IMR-90 (cell line): ENCODE results near the gene ARHGEF26. TPM values are rescaled to one million over a fixed set of nuclear protein-coding genes. Genes with fewer than 3 reads are reported as not detected.

Experiments
- ATAC-seq: fragments of 200-7000 bp; cut with Tn5 transposase; 2 replicates; pipeline ENCODE4 v1.9.1; 2020; ENCODE audit warnings: low read depth, mild to moderate bottlenecking, moderate library complexity
- BruUV-seq: library from RNA; stranded (reverse); fragments of 400-500 nt; replicated peaks from 2 replicates; lab custom pipeline; 2021; lab: Mats Ljungman, UMichigan
- CTCF ChIA-PET: fragments of 300-600 bp; formaldehyde crosslinking; extraction: SDS; loops from one replicate; lab custom pipeline; 2021; ENCODE audit warnings: antibody characterized with exemption; lab: Yijun Ruan, JAX
- POLR2A ChIA-PET: fragments of 300-600 bp; sonication (Branson Sonifier 250); formaldehyde crosslinking; loops from one replicate; lab custom pipeline; 2022; ENCODE audit warnings: antibody characterized with exemption; ENCODE audit not compliant: unreplicated experiment; lab: Charles Lee
- DNase-seq: peaks from one replicate; pipeline ENCODE4 v3.0.0; 2013
- H2AFZ ChIP-seq: replicated peaks from 2 replicates; pipeline ENCODE3; 2013; ENCODE audit warnings: low read length, mild to moderate bottlenecking; ENCODE audit not compliant: poor library complexity
- H2AK5ac ChIP-seq: 2 replicates; pipeline ENCODE4 v1.6.1; 2013; ENCODE audit warnings: low read depth, low read length, inconsistent platforms
- H2AK9ac ChIP-seq: replicated peaks from 2 replicates; pipeline ENCODE3; 2013; ENCODE audit warnings: mild to moderate bottlenecking, low read depth, low read length, moderate library complexity; ENCODE audit not compliant: poor library complexity
- H2BK120ac ChIP-seq: 2 replicates; pipeline ENCODE4 v1.6.1; 2013; ENCODE audit warnings: low read depth, low read length, inconsistent platforms
- H2BK15ac ChIP-seq: 3 replicates; pipeline ENCODE4 v1.6.1; 2013; ENCODE audit warnings: low read depth, low read length, inconsistent platforms
- H2BK20ac ChIP-seq: 2 replicates; pipeline ENCODE4 v1.6.1; 2013; ENCODE audit warnings: low read depth, mild to moderate bottlenecking, inconsistent platforms, low read length, moderate library complexity
- H2BK5ac ChIP-seq: 2 replicates; pipeline ENCODE4 v1.6.1; 2013; ENCODE audit warnings: mild to moderate bottlenecking, low read depth, low read length, inconsistent platforms; ENCODE audit not compliant: poor library complexity, severe bottlenecking
- H3K14ac ChIP-seq: replicated peaks from 2 replicates; pipeline ENCODE4 v1.6.1; 2013; ENCODE audit warnings: low read depth, low read length, inconsistent platforms
- H3K18ac ChIP-seq: 2 replicates; pipeline ENCODE4 v1.6.1; 2013; ENCODE audit warnings: low read depth, low read length, control low read depth
- H3K23ac ChIP-seq: 2 replicates; pipeline ENCODE4 v1.6.1; 2013; ENCODE audit warnings: low read depth, low read length, inconsistent platforms
- H3K27ac ChIP-seq: 2 replicates; pipeline ENCODE4 v1.5.1; 2013; ENCODE audit warnings: mild to moderate bottlenecking, control low read depth, low read length; ENCODE audit not compliant: insufficient read depth
- H3K27me3 ChIP-seq: 2 replicates; pipeline ENCODE4 v1.6.1; 2013; ENCODE audit warnings: low read length; ENCODE audit not compliant: control insufficient read depth, insufficient read depth
- H3K36me3 ChIP-seq: 2 replicates; pipeline ENCODE4 v1.6.1; 2013; ENCODE audit warnings: low read length, mixed read lengths; ENCODE audit not compliant: control insufficient read depth, insufficient read depth
- H3K4ac ChIP-seq: 2 replicates; pipeline ENCODE4 v1.6.1; 2013; ENCODE audit warnings: low read depth, low read length, inconsistent platforms
- H3K4me1 ChIP-seq: 2 replicates; pipeline ENCODE4 v1.6.1; 2013; ENCODE audit warnings: low read length, mixed read lengths; ENCODE audit not compliant: control insufficient read depth, insufficient read depth
- H3K4me2 ChIP-seq: 2 replicates; pipeline ENCODE4 v1.6.1; 2013; ENCODE audit warnings: low read depth, mild to moderate bottlenecking, control low read depth, low read length, moderate library complexity
- H3K4me3 ChIP-seq: 2 replicates; pipeline ENCODE4 v1.5.1; 2013; ENCODE audit warnings: low read depth, mild to moderate bottlenecking, control low read depth, low read length, moderate library complexity; ENCODE audit not compliant: insufficient read depth
- H3K56ac ChIP-seq: 2 replicates; pipeline ENCODE4 v1.6.1; 2013; ENCODE audit warnings: low read length, inconsistent platforms; ENCODE audit not compliant: insufficient read depth; ENCODE audit errors: extremely low read depth
- H3K79me1 ChIP-seq, 2 experiments: 2 replicates each; pipeline ENCODE4 v1.6.1; 2013; ENCODE audit warnings: low read length in 2 of 2, inconsistent platforms in 1 of 2, low read depth in 1 of 2
- H3K9ac ChIP-seq: 2 replicates; pipeline ENCODE4 v1.6.1; 2013; ENCODE audit warnings: low read depth, low read length, control low read depth
- H3K9me1 ChIP-seq: 2 replicates; pipeline ENCODE4 v1.6.1; 2013; ENCODE audit warnings: low read length, inconsistent platforms; ENCODE audit not compliant: insufficient read depth
- H3K9me3 ChIP-seq: 2 replicates; pipeline ENCODE4 v1.6.1; 2013; ENCODE audit warnings: low read length; ENCODE audit not compliant: control insufficient read depth, insufficient read depth
- H4K20me1 ChIP-seq: 2 replicates; pipeline ENCODE4 v1.6.1; 2013; ENCODE audit warnings: low read length, inconsistent platforms; ENCODE audit not compliant: insufficient read depth
- H4K5ac ChIP-seq: 2 replicates; pipeline ENCODE4 v1.6.1; 2013; ENCODE audit warnings: mild to moderate bottlenecking, low read depth, low read length, control low read depth
- H4K8ac ChIP-seq, 2 experiments: 2 replicates each; pipeline ENCODE4 v1.6.1; 2013; ENCODE audit warnings: low read depth in 2 of 2, low read length in 2 of 2, control low read depth in 1 of 2, inconsistent platforms in 1 of 2
- H4K91ac ChIP-seq: 2 replicates; pipeline ENCODE4 v1.6.1; 2013; ENCODE audit warnings: low read depth, low read length, inconsistent platforms; ENCODE audit not compliant: insufficient read depth
- BHLHE40 ChIP-seq: fragments of 150-350 bp; IDR thresholded peaks from 2 replicates; pipeline ENCODE4 v1.6.1; 2016; ENCODE audit warnings: mild to moderate bottlenecking, low read depth, low read length
- CEBPB ChIP-seq: IDR thresholded peaks from 2 replicates; pipeline ENCODE4 v1.6.1; 2012; ENCODE audit warnings: low read depth, low read length, improper control_type of control experiment
- CHD1 ChIP-seq: IDR thresholded peaks from 2 replicates; pipeline ENCODE4 v1.6.1; 2012; ENCODE audit warnings: low read depth, low read length, improper control_type of control experiment
- CTCF ChIP-seq: conservative IDR thresholded peaks from 2 replicates; pipeline ENCODE4 v1.5.1; 2012; ENCODE audit warnings: mild to moderate bottlenecking, low read depth, low read length, improper control_type of control experiment
- ELK1 ChIP-seq: fragments of 150-350 bp; IDR thresholded peaks from 2 replicates; pipeline ENCODE4 v1.6.1; 2016; ENCODE audit warnings: low read depth, mild to moderate bottlenecking, low read length, moderate library complexity, borderline replicate concordance
- FOS ChIP-seq: fragments of 150-350 bp; IDR thresholded peaks from 2 replicates; pipeline ENCODE4 v1.6.1; 2016; ENCODE audit warnings: low read depth, low read length
- MAFK ChIP-seq: IDR thresholded peaks from 2 replicates; pipeline ENCODE4 v1.6.1; 2012; ENCODE audit warnings: low read depth, low read length, improper control_type of control experiment
- MAZ ChIP-seq: IDR thresholded peaks from 2 replicates; pipeline ENCODE4 v1.6.1; 2012; ENCODE audit warnings: low read depth, mild to moderate bottlenecking, low read length, improper control_type of control experiment, moderate library complexity, borderline replicate concordance
- MXI1 ChIP-seq: IDR thresholded peaks from 2 replicates; pipeline ENCODE4 v1.6.1; 2012; ENCODE audit warnings: low read depth, mild to moderate bottlenecking, low read length, moderate library complexity, borderline replicate concordance
- NFE2L2 ChIP-seq: fragments of 150-350 bp; IDR thresholded peaks from 2 replicates; pipeline ENCODE4 v1.6.1; 2016; ENCODE audit warnings: low read depth, mild to moderate bottlenecking, low read length
- POLR2A ChIP-seq: IDR thresholded peaks from 2 replicates; pipeline ENCODE4 v1.6.1; 2012; ENCODE audit warnings: mild to moderate bottlenecking, low read depth, low read length
- RAD21 ChIP-seq: IDR thresholded peaks from 2 replicates; pipeline ENCODE4 v1.6.1; 2012; ENCODE audit warnings: low read length, improper control_type of control experiment
- RCOR1 ChIP-seq: IDR thresholded peaks from 2 replicates; pipeline ENCODE4 v1.6.1; 2012; ENCODE audit warnings: mild to moderate bottlenecking, low read length, improper control_type of control experiment; ENCODE audit not compliant: insufficient replicate concordance
- RFX5 ChIP-seq: IDR thresholded peaks from 2 replicates; pipeline ENCODE4 v1.8.0; 2012; ENCODE audit warnings: low read depth, mild to moderate bottlenecking, low read length, moderate library complexity
- SMC3 ChIP-seq: fragments of 150-350 bp; IDR thresholded peaks from 2 replicates; pipeline ENCODE4 v1.6.1; 2016; ENCODE audit warnings: low read depth, mild to moderate bottlenecking, antibody characterized with exemption, low read length, moderate library complexity
- USF2 ChIP-seq: fragments of 150-350 bp; IDR thresholded peaks from 2 replicates; pipeline ENCODE4 v1.6.1; 2017; ENCODE audit warnings: mild to moderate bottlenecking, antibody characterized with exemption, low read length, low read depth
- WGBS, 2 experiments: methylation state at CpG; one replicate each; pipeline versions ENCODE4 v1.1.5 to v1.1.7; 2013; ENCODE audit warnings: missing lambda C conversion rate in 2 of 2; ENCODE audit not compliant: insufficient read length in 1 of 2; ENCODE audit errors: extremely low coverage in 2 of 2; 5-methylcytosine and 5-hydroxymethylcytosine counted together
- dilution Hi-C: fragments of 300-500 bp; cut with HindIII; formaldehyde crosslinking; loops from one replicate; pipeline ENCODE4 v1.14.3; 2018; ENCODE audit warnings: low sequenced_read_pairs; ENCODE audit not compliant: unreplicated experiment
- in situ Hi-C: fragments of 300-500 bp; cut with MboI; formaldehyde crosslinking; loops from 3 replicates; pipeline ENCODE4 v1.14.3; 2019; ENCODE audit warnings: low sequenced_read_pairs, inconsistent platforms, mixed read lengths
- intact Hi-C: fragments of 100-400 bp; cut with micrococcal nuclease; formaldehyde crosslinking; loops from 2 replicates; pipeline ENCODE4 v1.10.0; 2022
- polyA plus RNA-seq, 3 experiments: library from polyadenylated mRNA; depleted of rRNA; stranded (reverse); fragments of >200 nt; gene quantifications; 2 replicates each; pipeline ENCODE4 v1.2.3, GENCODE V29; 2012; ENCODE audit warnings: low replicate concordance in 1 of 3
- total RNA-seq: library from RNA; depleted of rRNA; stranded (reverse); fragments of >200 nt; gene quantifications from 2 replicates; pipeline ENCODE4 v1.2.3, GENCODE V29; 2012

ARHGEF26 gene
- total and polyA plus RNA-seq, 2 of the 4 experiments (the other 2 are of a cell fraction) = 2.0 to 2.3 TPM

- Histone ChIP-seq H2AFZ (no peak overlapping the region), H2BK5ac (no peak overlapping the region), H2AK5ac (no peak overlapping the region), H3K9ac (no peak overlapping the region), H4K8ac (no peak overlapping the region), H3K4me1 (no peaks in the 10 kb centered on the region), H3K4ac (no peak overlapping the region), H2BK15ac (no peak overlapping the region), H4K20me1 (no peaks in the 10 kb centered on the region), H2BK20ac (no peak overlapping the region), H3K56ac (no peak overlapping the region), H3K27ac (no peak overlapping the region), H3K14ac (no peak overlapping the region), H3K9me1 (no peaks in the 10 kb centered on the region), H3K23ac (no peak overlapping the region), H3K79me1 (no peaks in the 10 kb centered on the region), H3K4me2 (no peak overlapping the region), H3K27me3 (no peaks in the 10 kb centered on the region), H3K9me3 (no peaks in the 10 kb centered on the region), H3K18ac (no peak overlapping the region), H3K4me3 (no peak overlapping the region), H4K5ac (no peak overlapping the region), H3K36me3 (no peaks in the 10 kb centered on the region), H2AK9ac (no peak overlapping the region), H4K91ac (no peak overlapping the region), H2BK120ac (no peak overlapping the region)
- ATAC-seq = peak; percentile 53; the same call in 1 of the 2 replicates
- dilution Hi-C loops = no loop called here
- intact Hi-C loops = no loop called here
- no TSS peak for BruUV-seq
- in situ Hi-C loops = no loop called here
- no CpG with 5 or more reads among the region's 1 CpG for WGBS, 2 experiments
- DNase-seq = peak; percentile 51
- POLR2A ChIA-PET = no interaction called here
- CTCF ChIA-PET = interaction anchor here (0.6 kb wide), 1 partner anchor 28 kb away, joined by 3 read pairs; no protein-coding TSS in a partner anchor
- no peak for TF ChIP-seq RAD21
- no peak for TF ChIP-seq CHD1
- no peak for TF ChIP-seq POLR2A
- TF ChIP-seq CEBPB = no peak
- TF ChIP-seq NFE2L2 = no peak
- TF ChIP-seq RFX5 = no peak
- no peak for TF ChIP-seq BHLHE40
- TF ChIP-seq MAFK = no peak
- no peak for TF ChIP-seq MXI1
- TF ChIP-seq USF2 = no peak
- no peak for TF ChIP-seq RCOR1
- no peak for TF ChIP-seq SMC3
- TF ChIP-seq FOS = no peak
- no peak for TF ChIP-seq ELK1
- TF ChIP-seq MAZ = no peak
- TF ChIP-seq CTCF = no peak
These were observed 23.8 kb downstream of the ARHGEF26 start for GRCh38 chr3:154144825-154145465.
